Measurements from ENCODE around the gene SVIL. TPM values are rescaled to one million over a fixed set of nuclear protein-coding genes. Genes with fewer than 3 reads are reported as not detected.
"Not testable (repeated sequence)": the region's sequence is repeated elsewhere in the genome, so short reads cannot be mapped to it uniquely, and the experiment has no call there.

Gene SVIL
- total and polyA plus RNA-seq, 4 donors: 30.2 to 119 (median 56.7) TPM

DNA sequence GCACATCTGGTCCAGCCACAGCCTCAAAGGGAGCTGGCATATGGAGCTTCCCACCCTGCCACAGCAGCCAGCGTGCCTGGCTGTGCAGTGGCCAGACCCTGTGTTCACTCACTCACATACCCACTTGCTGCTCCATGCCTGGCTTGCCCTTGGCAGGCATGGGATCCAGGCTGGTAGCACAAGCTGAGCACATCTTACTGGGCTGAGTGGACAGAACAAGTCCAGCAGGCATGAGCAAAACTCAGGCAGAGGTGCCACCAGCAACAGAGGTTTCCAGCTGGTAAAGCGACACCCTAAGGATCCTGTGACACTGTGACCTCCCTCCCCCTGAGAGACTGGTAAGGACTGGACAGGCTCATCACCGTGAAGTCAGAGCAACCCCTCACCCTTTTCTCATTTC is 25.1 kb downstream of the SVIL start:
- H3K9me3 ChIP-seq (ENCODE audit: control insufficient read depth, insufficient read depth, low read length): peaks cover 6% of the 10 kb centered on the region
- H3K27ac ChIP-seq (ENCODE audit: low read depth, low read length): no peak overlapping the region
- no peaks in the 10 kb centered on the region for H3K4me1 ChIP-seq (ENCODE audit: control insufficient read depth, insufficient read depth, low read length)
- no peak overlapping the region for H3K4me3 ChIP-seq (ENCODE audit: low read depth, low read length)
- no peaks in the 10 kb centered on the region for H3K36me3 ChIP-seq (ENCODE audit: control insufficient read depth, insufficient read depth, low read length)
- WGBS (ENCODE audit: insufficient coverage): 92% methylated on average over 3 of the region's 3 CpGs
- H3K27me3 ChIP-seq (ENCODE audit: control insufficient read depth, insufficient read depth, low read length): no peaks in the 10 kb centered on the region
- no peak for DNase-seq (ENCODE audit: low read depth in 4 of 6, low spot score in 6 of 6)

DNA sequence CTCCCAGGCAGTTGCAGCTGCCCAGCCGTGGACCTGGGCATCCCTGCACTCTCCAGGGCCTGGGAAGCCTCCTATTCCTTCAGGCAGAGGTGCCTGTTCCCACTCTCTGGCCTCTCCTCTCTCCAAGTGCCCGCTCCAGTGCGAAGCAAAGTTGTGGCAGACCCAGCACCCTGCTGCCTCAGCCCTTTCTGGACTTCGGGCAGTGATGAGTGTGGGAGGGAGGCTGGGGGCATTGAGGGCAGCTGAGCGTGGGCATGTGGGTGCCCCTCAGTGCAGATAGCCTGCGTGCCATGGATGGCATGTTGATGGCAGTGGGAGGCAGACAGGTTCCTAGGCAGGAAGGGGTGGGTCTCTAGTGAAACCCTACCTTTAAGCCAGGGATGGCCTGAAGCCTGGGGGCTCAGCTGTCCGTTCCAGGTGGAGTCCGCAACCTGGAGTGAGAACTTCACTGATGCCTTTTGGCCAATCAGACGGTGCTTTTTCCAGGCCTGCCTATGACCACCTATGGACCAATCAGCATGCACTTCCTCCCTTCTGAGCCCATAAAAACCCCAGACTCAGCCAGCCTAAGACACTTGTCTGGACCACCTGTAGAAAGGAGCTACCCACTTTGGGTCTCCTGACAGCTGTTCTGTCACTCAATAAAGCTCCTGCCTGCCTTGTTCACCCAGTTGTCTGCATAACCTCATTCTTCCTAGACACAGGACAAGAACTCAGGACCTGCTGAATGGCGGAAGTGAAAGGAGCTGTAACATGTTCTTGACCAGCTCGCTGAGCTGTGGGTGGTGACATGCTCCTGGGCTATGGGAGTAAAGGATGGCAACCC is 26.1 kb downstream of the SVIL start:
- WGBS (ENCODE audit: insufficient coverage): 94% methylated on average over 9 of the region's 11 CpGs
- no peak overlapping the region for H3K4me3 ChIP-seq (ENCODE audit: low read depth, low read length)
- no peaks in the 10 kb centered on the region for H3K4me1 ChIP-seq (ENCODE audit: control insufficient read depth, insufficient read depth, low read length)
- H3K9me3 ChIP-seq (ENCODE audit: control insufficient read depth, insufficient read depth, low read length): peaks cover 6% of the 10 kb centered on the region
- no peaks in the 10 kb centered on the region for H3K36me3 ChIP-seq (ENCODE audit: control insufficient read depth, insufficient read depth, low read length)
- no peak for DNase-seq (ENCODE audit: low read depth in 4 of 6, low spot score in 6 of 6)
- no peak overlapping the region for H3K27ac ChIP-seq (ENCODE audit: low read depth, low read length)
- no peaks in the 10 kb centered on the region for H3K27me3 ChIP-seq (ENCODE audit: control insufficient read depth, insufficient read depth, low read length)

DNA sequence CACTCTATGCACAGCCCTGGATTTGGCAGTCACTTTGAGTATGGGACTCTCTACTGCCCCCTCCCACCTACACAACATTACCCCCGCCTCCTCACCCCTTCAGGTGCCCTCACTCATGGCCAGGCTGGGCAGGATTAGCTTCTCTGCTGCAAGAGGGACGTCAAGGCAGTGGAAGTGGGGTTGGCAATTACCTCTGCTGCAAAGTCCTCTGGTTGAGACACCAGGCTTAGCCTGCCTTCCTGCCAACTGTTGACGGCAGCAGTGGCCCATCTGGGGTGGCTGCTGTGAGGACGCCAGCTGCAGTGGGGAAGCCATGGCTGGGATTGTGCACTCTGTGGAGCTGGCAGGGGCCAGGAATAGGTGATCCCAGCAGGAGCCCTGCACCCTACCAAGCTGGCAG is 26.7 kb downstream of the SVIL start:
- Histone ChIP-seq H3K9me3 (ENCODE audit: control insufficient read depth, insufficient read depth, low read length) (peaks cover 6% of the 10 kb centered on the region), H3K4me3 (ENCODE audit: low read depth, low read length) (no peak overlapping the region), H3K27ac (ENCODE audit: low read depth, low read length) (no peak overlapping the region), H3K27me3 (ENCODE audit: control insufficient read depth, insufficient read depth, low read length) (no peaks in the 10 kb centered on the region), H3K36me3 (ENCODE audit: control insufficient read depth, insufficient read depth, low read length) (no peaks in the 10 kb centered on the region), H3K4me1 (ENCODE audit: control insufficient read depth, insufficient read depth, low read length) (no peaks in the 10 kb centered on the region)
- DNase-seq (ENCODE audit: low read depth in 4 of 6, low spot score in 6 of 6): no peak
- 88% methylated on average over 3 of the region's 4 CpGs for WGBS (ENCODE audit: insufficient coverage)

DNA sequence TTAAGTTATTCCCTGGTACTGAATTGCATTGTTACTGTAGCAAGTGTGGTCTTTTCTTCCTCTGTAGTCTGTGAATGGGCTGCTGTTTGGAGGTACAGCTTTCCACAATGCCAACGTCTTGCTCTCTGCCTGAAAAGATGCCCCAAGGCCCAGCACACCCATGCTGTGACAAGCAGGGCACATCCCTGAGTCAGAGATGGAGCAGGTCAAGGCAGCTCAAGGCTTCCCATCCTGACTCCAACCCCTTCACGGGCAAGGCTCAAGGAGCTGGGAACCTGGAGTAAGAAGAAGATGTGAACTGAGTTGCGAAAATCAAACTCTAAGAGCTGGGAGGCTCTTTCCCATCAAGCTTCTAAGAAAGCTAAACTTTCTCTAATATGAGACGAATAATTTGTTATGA is 27.2 kb downstream of the SVIL start:
- WGBS (ENCODE audit: insufficient coverage): 25% methylated on average over 1 of the region's 4 CpGs
- Histone ChIP-seq H3K4me1 (ENCODE audit: control insufficient read depth, insufficient read depth, low read length) (no peaks in the 10 kb centered on the region), H3K4me3 (ENCODE audit: low read depth, low read length) (no peak overlapping the region), H3K27me3 (ENCODE audit: control insufficient read depth, insufficient read depth, low read length) (no peaks in the 10 kb centered on the region), H3K36me3 (ENCODE audit: control insufficient read depth, insufficient read depth, low read length) (no peaks in the 10 kb centered on the region), H3K9me3 (ENCODE audit: control insufficient read depth, insufficient read depth, low read length) (peaks cover 6% of the 10 kb centered on the region), H3K27ac (ENCODE audit: low read depth, low read length) (no peak overlapping the region)
- no peak for DNase-seq (ENCODE audit: low read depth in 4 of 6, low spot score in 6 of 6)

DNA sequence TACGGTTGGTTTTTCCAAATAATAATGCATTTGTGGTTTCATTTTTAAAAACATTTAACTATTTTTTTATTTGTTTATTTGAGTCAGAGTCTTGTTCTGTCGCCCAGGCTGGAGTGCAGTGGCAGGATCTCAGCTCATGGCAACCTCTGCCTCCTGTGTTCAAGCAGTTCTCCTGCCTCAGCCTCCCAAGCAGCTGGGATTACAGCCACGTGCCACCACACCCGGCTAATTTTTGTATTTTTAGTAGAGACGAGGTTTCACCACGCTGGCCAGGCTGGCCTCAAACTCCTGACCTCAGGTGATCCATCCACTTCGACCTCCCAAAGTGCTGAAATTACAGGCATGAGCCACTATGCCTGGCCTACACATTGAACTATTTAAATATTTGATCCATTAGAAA is 28.1 kb downstream of the SVIL start:
- not testable (repeated sequence) for DNase-seq (ENCODE audit: low read depth in 4 of 6, low spot score in 6 of 6); H3K36me3 ChIP-seq (ENCODE audit: control insufficient read depth, insufficient read depth, low read length); H3K4me1 ChIP-seq (ENCODE audit: control insufficient read depth, insufficient read depth, low read length); H3K9me3 ChIP-seq (ENCODE audit: control insufficient read depth, insufficient read depth, low read length); H3K27ac ChIP-seq (ENCODE audit: low read depth, low read length); H3K4me3 ChIP-seq (ENCODE audit: low read depth, low read length); H3K27me3 ChIP-seq (ENCODE audit: control insufficient read depth, insufficient read depth, low read length)
- 83% methylated on average over 1 of the region's 7 CpGs for WGBS (ENCODE audit: insufficient coverage)

DNA sequence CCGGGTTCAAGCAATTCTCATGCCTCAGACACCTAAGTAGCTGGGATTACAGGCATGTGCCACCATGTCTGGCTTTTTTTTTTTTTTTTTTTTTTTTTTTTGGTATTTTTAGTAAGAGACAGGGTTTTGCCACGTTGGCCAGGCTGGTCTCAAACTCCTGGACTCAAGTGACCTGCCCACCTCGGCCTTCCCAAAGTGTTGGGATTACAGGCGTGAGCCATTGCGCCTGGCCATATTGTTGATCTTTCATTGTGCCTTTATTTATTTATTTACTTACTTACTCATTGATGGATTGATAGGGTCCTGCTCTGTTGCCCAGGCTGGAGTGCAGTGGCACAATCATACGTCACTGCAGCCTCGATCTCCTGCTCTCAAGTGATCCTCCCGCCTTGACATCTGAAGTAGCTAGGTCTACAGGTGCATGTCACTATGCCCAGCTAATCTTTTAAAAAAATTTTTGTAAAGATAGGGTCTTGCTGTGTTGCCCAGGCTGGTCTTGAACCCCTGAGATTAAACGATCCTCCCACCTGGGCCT is 30.4 kb downstream of the SVIL start:
- 100% methylated on average over 1 of the region's 9 CpGs for WGBS (ENCODE audit: insufficient coverage)
- no peaks in the 10 kb centered on the region for H3K36me3 ChIP-seq (ENCODE audit: control insufficient read depth, insufficient read depth, low read length)
- no peak overlapping the region for H3K27ac ChIP-seq (ENCODE audit: low read depth, low read length)
- DNase-seq (ENCODE audit: low read depth in 4 of 6, low spot score in 6 of 6): no peak
- H3K27me3 ChIP-seq (ENCODE audit: control insufficient read depth, insufficient read depth, low read length): no peaks in the 10 kb centered on the region
- H3K9me3 ChIP-seq (ENCODE audit: control insufficient read depth, insufficient read depth, low read length): peaks cover 6% of the 10 kb centered on the region
- no peaks in the 10 kb centered on the region for H3K4me1 ChIP-seq (ENCODE audit: control insufficient read depth, insufficient read depth, low read length)
- no peak overlapping the region for H3K4me3 ChIP-seq (ENCODE audit: low read depth, low read length)

DNA sequence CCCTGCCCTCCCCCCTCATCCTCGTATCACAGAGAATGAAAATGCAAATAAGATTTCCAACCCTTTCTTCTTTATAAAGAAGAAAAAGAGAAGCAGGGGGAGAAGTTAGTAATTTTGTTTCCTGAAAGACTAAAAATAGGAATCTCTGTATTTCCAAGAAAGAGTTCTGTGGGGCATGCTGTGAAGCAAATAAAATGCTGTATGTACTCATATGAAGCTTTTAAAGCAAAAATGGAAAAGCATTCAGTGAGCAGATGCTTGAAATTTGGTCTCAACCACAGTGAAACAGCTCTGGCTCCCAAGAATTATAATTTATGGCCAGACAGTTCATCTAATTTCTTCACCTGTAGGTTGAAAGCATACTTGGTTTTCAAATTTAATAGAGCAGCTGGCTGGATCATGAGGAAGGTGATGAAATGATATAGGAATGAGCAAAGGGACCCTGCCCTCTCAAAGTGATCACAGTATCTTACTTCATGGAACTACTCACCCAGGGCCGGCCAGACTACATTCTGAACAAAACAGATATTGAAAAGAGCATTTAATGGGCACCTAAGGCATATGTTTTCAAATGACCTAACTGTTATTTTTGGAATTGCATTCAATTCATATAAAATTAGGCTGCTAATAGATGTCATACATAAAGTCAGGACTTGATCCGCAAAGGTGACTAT is 31.4 kb downstream of the SVIL start:
- Histone ChIP-seq H3K9me3 (ENCODE audit: control insufficient read depth, insufficient read depth, low read length) (no peaks in the 10 kb centered on the region), H3K36me3 (ENCODE audit: control insufficient read depth, insufficient read depth, low read length) (no peaks in the 10 kb centered on the region), H3K27me3 (ENCODE audit: control insufficient read depth, insufficient read depth, low read length) (no peaks in the 10 kb centered on the region), H3K27ac (ENCODE audit: low read depth, low read length) (no peak overlapping the region), H3K4me3 (ENCODE audit: low read depth, low read length) (no peak overlapping the region), H3K4me1 (ENCODE audit: control insufficient read depth, insufficient read depth, low read length) (peaks cover 6% of the 10 kb centered on the region)
- WGBS (ENCODE audit: insufficient coverage): no CpG with 5 or more reads among the region's 3 CpGs
- DNase-seq (ENCODE audit: low read depth in 4 of 6, low spot score in 6 of 6): peak in 2 of 6 donors; percentile 24 to 38

DNA sequence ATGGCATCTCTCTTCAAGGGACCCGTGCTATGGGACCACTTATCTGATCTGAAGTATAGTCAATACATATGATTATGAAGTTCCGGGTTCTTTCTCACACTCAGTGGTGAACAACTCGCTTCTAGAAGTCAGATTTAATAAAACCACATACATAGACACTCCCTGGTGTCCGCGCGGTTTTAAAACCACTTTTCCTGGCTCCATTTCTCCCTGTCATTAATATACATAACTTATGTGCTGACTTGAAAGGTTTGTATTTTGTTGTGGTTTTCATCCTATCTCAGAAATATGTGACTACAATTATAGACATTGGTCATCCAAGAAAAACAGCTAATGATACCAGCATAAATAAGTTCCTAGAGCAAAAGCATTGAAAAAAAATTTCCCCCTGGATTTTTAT is 34.0 kb downstream of the SVIL start:
- DNase-seq (ENCODE audit: low read depth in 4 of 6, low spot score in 6 of 6): no peak
- H3K27ac ChIP-seq (ENCODE audit: low read depth, low read length): no peak overlapping the region
- no peaks in the 10 kb centered on the region for H3K9me3 ChIP-seq (ENCODE audit: control insufficient read depth, insufficient read depth, low read length)
- H3K36me3 ChIP-seq (ENCODE audit: control insufficient read depth, insufficient read depth, low read length): no peaks in the 10 kb centered on the region
- H3K27me3 ChIP-seq (ENCODE audit: control insufficient read depth, insufficient read depth, low read length): no peaks in the 10 kb centered on the region
- no peak overlapping the region for H3K4me3 ChIP-seq (ENCODE audit: low read depth, low read length)
- WGBS (ENCODE audit: insufficient coverage): no CpG with 5 or more reads among the region's 6 CpGs
- H3K4me1 ChIP-seq (ENCODE audit: control insufficient read depth, insufficient read depth, low read length): peaks cover 6% of the 10 kb centered on the region

DNA sequence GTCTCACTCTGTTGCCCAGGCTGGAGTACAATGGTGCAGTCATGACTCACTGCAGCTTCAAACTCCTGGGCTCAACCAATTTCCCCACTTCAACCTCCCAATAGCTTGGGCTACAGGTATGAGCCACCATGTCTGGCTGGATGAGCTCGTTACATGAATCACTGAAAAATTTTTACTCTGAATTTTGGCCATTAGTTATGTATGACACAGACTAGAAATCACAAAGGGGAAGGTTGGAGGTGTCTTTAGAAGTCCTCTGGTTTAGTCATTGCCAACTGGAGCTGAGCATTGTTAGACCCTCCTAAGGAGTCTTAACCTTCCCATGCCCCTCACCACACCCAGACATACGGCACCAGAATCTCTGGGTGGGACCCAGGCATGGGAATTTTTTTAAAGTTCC is 34.7 kb downstream of the SVIL start:
- H3K9me3 ChIP-seq (ENCODE audit: control insufficient read depth, insufficient read depth, low read length): no peaks in the 10 kb centered on the region
- no peaks in the 10 kb centered on the region for H3K27me3 ChIP-seq (ENCODE audit: control insufficient read depth, insufficient read depth, low read length)
- 88% methylated on average over 1 of the region's 2 CpGs for WGBS (ENCODE audit: insufficient coverage)
- no peak overlapping the region for H3K27ac ChIP-seq (ENCODE audit: low read depth, low read length)
- H3K4me1 ChIP-seq (ENCODE audit: control insufficient read depth, insufficient read depth, low read length): peaks cover 6% of the 10 kb centered on the region
- no peak for DNase-seq (ENCODE audit: low read depth in 4 of 6, low spot score in 6 of 6)
- no peak overlapping the region for H3K4me3 ChIP-seq (ENCODE audit: low read depth, low read length)
- no peaks in the 10 kb centered on the region for H3K36me3 ChIP-seq (ENCODE audit: control insufficient read depth, insufficient read depth, low read length)

All from spinal cord (tissue), 10 donors.